Keratinocyte (primary cell): ENCODE results near the gene INHBE. TPM values are rescaled to one million over a fixed set of nuclear protein-coding genes. Genes with fewer than 3 reads are reported as not detected.

Experiments used
- DNase-seq: peaks from one replicate; pipeline ENCODE4 v3.0.0-alpha.2; 2011; ENCODE audit warnings: low read depth, missing footprints, low spot score
- FAIRE-seq: peaks from 2 replicates; lab custom pipeline; 2011; peaks lifted over from hg19 to GRCh38; lab: Jason Lieb, UNC
- H2AFZ ChIP-seq: 2 replicates; pipeline ENCODE4 v1.6.0; 2012; ENCODE audit warnings: low read length, control low read depth, inconsistent platforms; ENCODE audit not compliant: control insufficient read depth
- H3K27ac ChIP-seq: 2 replicates; pipeline ENCODE4 v1.5.1; 2011; ENCODE audit warnings: low read length; ENCODE audit not compliant: control insufficient read depth, insufficient read depth
- H3K27me3 ChIP-seq: 3 replicates; pipeline ENCODE4 v1.6.0; 2011; ENCODE audit warnings: low read length; ENCODE audit not compliant: control insufficient read depth, insufficient read depth; ENCODE audit errors: extremely low read depth
- H3K36me3 ChIP-seq, 2 experiments: 2 replicates in 1 of 2; 3 replicates in 1 of 2; pipeline ENCODE4 v1.5.1; 2011; ENCODE audit warnings: low read length in 2 of 2, mild to moderate bottlenecking in 1 of 2; ENCODE audit not compliant: control insufficient read depth in 2 of 2, insufficient read depth in 2 of 2; ENCODE audit errors: extremely low read depth in 1 of 2
- H3K4me1 ChIP-seq: 3 replicates; pipeline ENCODE4 v1.5.1; 2011; ENCODE audit warnings: low read length; ENCODE audit not compliant: control insufficient read depth, insufficient read depth; ENCODE audit errors: extremely low read depth
- H3K4me2 ChIP-seq: 3 replicates; pipeline ENCODE4 v1.6.0; 2011; ENCODE audit warnings: low read depth, low read length; ENCODE audit not compliant: control insufficient read depth, insufficient read depth; ENCODE audit errors: extremely low read depth
- H3K4me3 ChIP-seq, 3 experiments: fragments of 200-600 bp in 1 of 3; sonication (generic) in 1 of 3; 2 replicates in 2 of 3; 3 replicates in 1 of 3; pipeline ENCODE4 v1.5.1; 2011 to 2016; ENCODE audit warnings: low read length in 3 of 3, mild to moderate bottlenecking in 3 of 3, control low read depth in 2 of 3, inconsistent platforms in 1 of 3, low read depth in 1 of 3, mixed read lengths in 1 of 3, mixed run types in 1 of 3, moderate library complexity in 1 of 3; ENCODE audit not compliant: control insufficient read depth in 2 of 3, insufficient read depth in 2 of 3; ENCODE audit errors: extremely low read depth in 1 of 3
- H3K79me2 ChIP-seq: 2 replicates; pipeline ENCODE4 v1.6.0; 2012; ENCODE audit warnings: low read length; ENCODE audit not compliant: control insufficient read depth, insufficient read depth
- H3K9ac ChIP-seq: 3 replicates; pipeline ENCODE4 v1.6.0; 2011; ENCODE audit warnings: low read length; ENCODE audit not compliant: control insufficient read depth, insufficient read depth; ENCODE audit errors: extremely low read depth
- H3K9me1 ChIP-seq: 3 replicates; pipeline ENCODE4 v1.6.0; 2011; ENCODE audit warnings: low read length; ENCODE audit not compliant: control insufficient read depth, insufficient read depth; ENCODE audit errors: extremely low read depth
- H3K9me3 ChIP-seq: 2 replicates; pipeline ENCODE4 v1.5.1; 2012; ENCODE audit warnings: low read depth, low read length; ENCODE audit not compliant: control insufficient read depth
- H4K20me1 ChIP-seq: 3 replicates; pipeline ENCODE4 v1.6.0; 2011; ENCODE audit warnings: low read length; ENCODE audit not compliant: control insufficient read depth, insufficient read depth; ENCODE audit errors: extremely low read depth
- CTCF ChIP-seq, 3 experiments: IDR thresholded peaks in 1 of 3; conservative IDR thresholded peaks in 1 of 3; optimal IDR thresholded peaks in 1 of 3; 2 replicates in 2 of 3; 3 replicates in 1 of 3; pipeline versions ENCODE3 to v1.5.1; 2011; ENCODE audit warnings: low read length in 3 of 3, mild to moderate bottlenecking in 3 of 3, moderate library complexity in 2 of 3, control low read depth in 1 of 3, inconsistent platforms in 1 of 3; ENCODE audit not compliant: insufficient read depth in 2 of 3; ENCODE audit errors: extremely low read depth in 1 of 3
- EZH2 ChIP-seq: IDR thresholded peaks from one replicate; pipeline ENCODE4 v1.6.1; 2012; ENCODE audit warnings: inconsistent platforms, mild to moderate bottlenecking, low read length, moderate library complexity
- dilution Hi-C: fragments of 300-500 bp; cut with MboI; formaldehyde crosslinking; loops from one replicate; pipeline ENCODE4 v1.7.0; 2020; ENCODE audit warnings: low sequenced_read_pairs; ENCODE audit not compliant: extremely low pct_ligation_motif_present
- polyA plus RNA-seq, 5 experiments: library from polyadenylated mRNA; depleted of rRNA in 3 of 5; stranded (reverse) in 3 of 5; stranded (forward) in 1 of 5; unstranded in 1 of 5; fragments of >200 nt; gene quantifications; 1 replicate in 1 of 5; 2 replicates in 3 of 5; 3 replicates in 1 of 5; pipeline versions ENCODE4 v1.2.1 to v1.2.3, GENCODE V29; 2011 to 2012; ENCODE audit warnings: missing spikeins in 2 of 5, low read depth in 1 of 5, low replicate concordance in 1 of 5

INHBE gene
- polyA plus RNA-seq, 1 donor (not counting 4 experiments of a cell fraction or from before 2014, with no cell fraction given) = not detected

DNA sequence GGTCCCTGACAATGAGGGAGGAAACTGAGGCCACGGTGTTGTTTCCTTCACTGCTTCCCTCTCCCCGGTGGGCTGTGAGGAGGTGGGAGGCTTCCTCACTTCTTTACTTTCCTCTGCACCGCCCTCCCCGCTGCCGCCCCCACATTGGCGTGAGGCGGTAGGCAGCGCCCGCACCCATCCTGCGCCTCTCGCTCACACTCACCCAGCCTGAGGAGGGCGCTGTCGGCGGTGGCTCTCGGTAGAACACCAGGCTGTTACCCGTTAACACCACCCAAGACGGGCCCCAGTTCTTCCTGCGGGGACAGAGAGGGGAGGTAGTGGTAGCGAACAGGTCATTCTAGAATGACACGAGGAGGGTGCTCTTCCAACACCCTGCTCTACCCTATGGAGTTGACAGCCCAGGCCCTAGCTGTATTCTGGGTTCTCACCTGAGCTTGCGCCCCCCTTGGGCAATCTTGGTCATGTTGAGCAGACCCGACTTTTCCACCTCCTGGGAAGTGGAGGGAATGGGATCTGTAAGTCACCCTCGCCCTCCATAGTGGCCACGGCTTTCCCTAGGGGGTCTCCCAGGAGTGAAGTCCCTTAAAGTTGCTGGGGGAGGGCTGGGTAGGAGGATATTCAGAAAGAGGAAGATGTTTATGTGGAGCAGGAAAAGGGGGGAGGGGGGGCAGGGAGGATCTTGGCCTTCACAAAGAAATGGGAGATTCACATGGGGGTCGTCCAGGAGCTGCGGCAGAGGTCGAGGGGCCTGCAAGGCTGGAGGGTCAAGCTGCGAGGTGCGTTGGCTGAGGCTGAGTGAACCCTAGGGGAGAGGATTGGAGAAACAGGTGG is 21.3 kb downstream of the INHBE start:
- Histone ChIP-seq H3K36me3 (no peaks in the 10 kb centered on the region), H3K79me2 (no peaks in the 10 kb centered on the region), H2AFZ (no peak overlapping the region), H3K4me3 (no peak overlapping the region), H3K9me1 (no peaks in the 10 kb centered on the region), H4K20me1 (no peaks in the 10 kb centered on the region), H3K4me1 (peaks cover 3% of the 10 kb centered on the region), H3K27me3 (peaks cover 78% of the 10 kb centered on the region), H3K4me2 (peak overlapping the region; percentile 27), H3K27ac (no peak overlapping the region), H3K9me3 (no peaks in the 10 kb centered on the region), H3K9ac (no peak overlapping the region)
- DNase-seq = no peak
- no peak for FAIRE-seq
- TF ChIP-seq EZH2 (peak; percentile 92), CTCF (optimal IDR thresholded peaks at IDR 0.05 in 1 of 3, IDR thresholded peaks at IDR 0.05 in 1 of 3, conservative IDR thresholded peaks at IDR 0.05 in 1 of 3; ENCODE audit: extremely low read depth in 1 of 3, insufficient read depth in 2 of 3, low read length in 3 of 3) (peak in 1 of 3 experiments; percentile 38)
- dilution Hi-C loops = no loop called here

DNA sequence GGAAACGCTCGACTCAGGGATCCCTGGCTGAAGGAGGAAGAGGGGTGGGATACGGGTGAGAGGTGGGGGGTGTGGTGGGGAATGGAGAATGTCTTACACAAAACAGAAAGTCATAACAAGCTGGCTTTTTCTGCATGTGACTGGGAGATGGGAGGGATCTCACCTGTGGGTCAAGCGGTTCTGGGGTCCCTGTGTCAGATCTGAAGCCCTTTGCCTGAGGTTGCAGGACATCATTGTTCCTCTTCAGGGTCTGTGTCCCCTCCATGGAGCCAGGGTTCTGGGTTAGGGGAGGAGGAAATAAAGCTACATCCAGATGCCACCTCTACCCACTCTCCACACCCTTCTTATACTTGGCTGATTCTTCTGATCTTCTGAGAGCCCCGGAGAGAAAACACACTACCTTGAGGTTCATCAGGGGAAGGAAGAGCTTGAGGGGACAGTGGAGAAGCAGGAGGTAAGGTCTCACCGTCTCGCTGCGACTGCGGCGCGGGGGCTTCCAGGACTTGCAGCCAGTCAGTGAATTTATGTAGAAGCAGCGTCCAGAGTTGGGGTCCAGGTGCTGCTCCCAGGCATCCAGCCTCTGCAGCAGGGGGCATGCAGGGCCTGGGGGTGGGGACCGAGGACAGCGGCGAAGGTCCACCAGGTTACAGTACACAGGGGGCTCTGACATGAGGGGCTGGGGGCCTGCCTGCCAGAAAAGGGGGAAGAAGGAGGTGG is 22.0 kb downstream of the INHBE start:
- H3K4me3 ChIP-seq = no peak overlapping the region
- H3K27me3 ChIP-seq = peaks cover 75% of the 10 kb centered on the region
- H3K4me1 ChIP-seq = peaks cover 3% of the 10 kb centered on the region
- no peak overlapping the region for H2AFZ ChIP-seq
- dilution Hi-C loops = no loop called here
- H3K9ac ChIP-seq = no peak overlapping the region
- no peaks in the 10 kb centered on the region for H3K9me3 ChIP-seq
- no peaks in the 10 kb centered on the region for H3K9me1 ChIP-seq
- TF ChIP-seq EZH2 (peak; percentile 6), CTCF (optimal IDR thresholded peaks at IDR 0.05 in 1 of 3, IDR thresholded peaks at IDR 0.05 in 1 of 3, conservative IDR thresholded peaks at IDR 0.05 in 1 of 3; ENCODE audit: extremely low read depth in 1 of 3, insufficient read depth in 2 of 3, low read length in 3 of 3) (no peak)
- H3K36me3 ChIP-seq = no peaks in the 10 kb centered on the region
- no peaks in the 10 kb centered on the region for H3K79me2 ChIP-seq
- H3K27ac ChIP-seq = no peak overlapping the region
- DNase-seq (no peak), FAIRE-seq (no peak)
- no peak overlapping the region for H3K4me2 ChIP-seq
- H4K20me1 ChIP-seq = no peaks in the 10 kb centered on the region
